ENCODE data around the gene AMPD1. TPM values are rescaled to one million over a fixed set of nuclear protein-coding genes. Genes with fewer than 3 reads are reported as not detected.

AMPD1 gene
- total and polyA plus RNA-seq, 8 donors: 0.47 TPM; not detected in 7

- Histone ChIP-seq H3K27me3 (no peaks in the 10 kb centered on the region), H3K27ac (no peak overlapping the region), H3K4me3 (no peak overlapping the region), H3K36me3 (peaks cover 19 to 79% (median 40%) of the 10 kb centered on the region in 3 donors), H3K4me1 (no peaks in the 10 kb centered on the region), H3K9me3 (no peaks in the 10 kb centered on the region)
- WGBS, 2 donors: 0% methylated on average over 1 of the region's 1 CpG
- no peak for ATAC-seq
- no peak for DNase-seq
- intact Hi-C loops (cut with DNase I): no loop called here
- TF ChIP-seq, protein P1, sequence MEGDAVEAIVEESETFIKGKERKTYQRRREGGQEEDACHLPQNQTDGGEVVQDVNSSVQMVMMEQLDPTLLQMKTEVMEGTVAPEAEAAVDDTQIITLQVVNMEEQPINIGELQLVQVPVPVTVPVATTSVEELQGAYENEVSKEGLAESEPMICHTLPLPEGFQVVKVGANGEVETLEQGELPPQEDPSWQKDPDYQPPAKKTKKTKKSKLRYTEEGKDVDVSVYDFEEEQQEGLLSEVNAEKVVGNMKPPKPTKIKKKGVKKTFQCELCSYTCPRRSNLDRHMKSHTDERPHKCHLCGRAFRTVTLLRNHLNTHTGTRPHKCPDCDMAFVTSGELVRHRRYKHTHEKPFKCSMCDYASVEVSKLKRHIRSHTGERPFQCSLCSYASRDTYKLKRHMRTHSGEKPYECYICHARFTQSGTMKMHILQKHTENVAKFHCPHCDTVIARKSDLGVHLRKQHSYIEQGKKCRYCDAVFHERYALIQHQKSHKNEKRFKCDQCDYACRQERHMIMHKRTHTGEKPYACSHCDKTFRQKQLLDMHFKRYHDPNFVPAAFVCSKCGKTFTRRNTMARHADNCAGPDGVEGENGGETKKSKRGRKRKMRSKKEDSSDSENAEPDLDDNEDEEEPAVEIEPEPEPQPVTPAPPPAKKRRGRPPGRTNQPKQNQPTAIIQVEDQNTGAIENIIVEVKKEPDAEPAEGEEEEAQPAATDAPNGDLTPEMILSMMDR (IDR thresholded peaks at IDR 0.05): no peak
- no peak for FAIRE-seq
Measured at GRCh38 chr1:114723457-114723856, 28.1 kb upstream of the AMPD1 start.

- 79 to 86% methylated on average over 4 of the region's 4 CpGs for WGBS, 2 donors
Measured at GRCh38 chr1:114720492-114720891, 25.1 kb upstream of the AMPD1 start.

GRCh38 chr1:114719424-114719787 is 24.1 kb upstream of the AMPD1 start:
- Histone ChIP-seq H3K27ac (no peak overlapping the region), H3K36me3 (peaks cover 4 to 67% (median 28%) of the 10 kb centered on the region in 3 donors), H3K9me3 (no peaks in the 10 kb centered on the region), H3K4me3 (no peak overlapping the region), H3K4me1 (peaks cover 11 to 17% (median 16%) of the 10 kb centered on the region in 3 donors), H3K27me3 (no peaks in the 10 kb centered on the region)
- no peak for ATAC-seq
- DNase-seq: no peak
- TF ChIP-seq, protein P1 (IDR thresholded peaks at IDR 0.05): no peak
- intact Hi-C loops (cut with DNase I): no loop called here
- 77 to 82% methylated on average over 3 of the region's 3 CpGs for WGBS, 2 donors
- no peak for FAIRE-seq

More at GRCh38 chr1:114720492-114720891, 25.1 kb upstream of the AMPD1 start:
- no peak overlapping the region for H3K4me3 ChIP-seq
- intact Hi-C loops (cut with DNase I): no loop called here
- ATAC-seq (no peak), FAIRE-seq (no peak), DNase-seq (no peak)
- H3K9me3 ChIP-seq: no peaks in the 10 kb centered on the region
- TF ChIP-seq, protein P1 (IDR thresholded peaks at IDR 0.05): no peak
- H3K36me3 ChIP-seq: peaks cover 4 to 78% (median 32%) of the 10 kb centered on the region in 3 donors
- H3K4me1 ChIP-seq: peaks cover 4 to 11% (median 8%) of the 10 kb centered on the region in 3 donors
- no peaks in the 10 kb centered on the region for H3K27me3 ChIP-seq
- no peak overlapping the region for H3K27ac ChIP-seq

GRCh38 chr1:114718661-114719423 is 23.5 kb upstream of the AMPD1 start:
- ATAC-seq: no peak

More at GRCh38 chr1:114718661-114719423, 23.5 kb upstream of the AMPD1 start:
- no peak overlapping the region for H3K27ac ChIP-seq
- FAIRE-seq (no peak), DNase-seq (no peak)
- H3K36me3 ChIP-seq: peaks cover 4 to 62% (median 28%) of the 10 kb centered on the region in 3 donors
- TF ChIP-seq, protein P1 (IDR thresholded peaks at IDR 0.05): no peak
- 92 to 98% methylated on average over 11 of the region's 11 CpGs for WGBS, 2 donors
- H3K4me3 ChIP-seq: no peak overlapping the region
- H3K27me3 ChIP-seq: no peaks in the 10 kb centered on the region
- H3K9me3 ChIP-seq: no peaks in the 10 kb centered on the region
- intact Hi-C loops (cut with DNase I): no loop called here
- H3K4me1 ChIP-seq: peaks cover 11 to 18% (median 16%) of the 10 kb centered on the region in 3 donors
